Activated CD4-positive, alpha-beta memory T cell treated with anti-CD3 and anti-CD28 coated beads for 36 hours (primary cell): ENCODE data around the gene SERHL2. TPM values are rescaled to one million over a fixed set of nuclear protein-coding genes. Genes with fewer than 3 reads are reported as not detected.
"Not testable (repeated sequence)": the region's sequence is repeated elsewhere in the genome, so short reads cannot be mapped to it uniquely, and the experiment has no call there.

ENCODE experiments used
- CTCF ChIA-PET: fragments of 350-600 bp; sonication (Branson Sonifier 250); formaldehyde crosslinking; loops from one replicate; lab custom pipeline; 2021; ENCODE audit warnings: antibody characterized with exemption, inconsistent platforms; lab: Charles Lee
- POLR2A ChIA-PET: fragments of 350-600 bp; sonication (Branson Sonifier 250); formaldehyde crosslinking; loops from one replicate; lab custom pipeline; 2021; ENCODE audit warnings: antibody characterized with exemption; lab: Charles Lee
- DNase-seq: peaks from one replicate; pipeline ENCODE4 v3.0.0-alpha.2; 2020
- H3K27ac Mint-ChIP-seq: one replicate; pipeline ENCODE4 v1.8.0; 2021; ENCODE audit warnings: mixed read lengths
- H3K27me3 Mint-ChIP-seq: one replicate; pipeline ENCODE4 v1.8.0; 2021; ENCODE audit warnings: mixed read lengths
- H3K36me3 Mint-ChIP-seq: one replicate; pipeline ENCODE4 v1.8.0; 2021; ENCODE audit warnings: mixed read lengths
- H3K4me1 Mint-ChIP-seq: one replicate; pipeline ENCODE4 v1.8.0; 2021; ENCODE audit warnings: low read depth, mixed read lengths
- H3K4me3 Mint-ChIP-seq: one replicate; pipeline ENCODE4 v1.8.0; 2021; ENCODE audit warnings: mild to moderate bottlenecking, mixed read lengths
- H3K9me3 Mint-ChIP-seq: one replicate; pipeline ENCODE4 v1.8.0; 2021; ENCODE audit warnings: mixed read lengths
- intact Hi-C: fragments of 100-400 bp; cut with micrococcal nuclease; formaldehyde crosslinking; loops from one replicate; pipeline ENCODE4 v1.15.1; 2023
- total RNA-seq, 2 experiments: library from RNA; stranded (reverse); gene quantifications; one replicate each; pipeline ENCODE4 v1.2.3, GENCODE V29; 2021

Gene SERHL2
- total RNA-seq, 2 experiments from 2014 or later: 0.83 to 1.2 TPM

DNA sequence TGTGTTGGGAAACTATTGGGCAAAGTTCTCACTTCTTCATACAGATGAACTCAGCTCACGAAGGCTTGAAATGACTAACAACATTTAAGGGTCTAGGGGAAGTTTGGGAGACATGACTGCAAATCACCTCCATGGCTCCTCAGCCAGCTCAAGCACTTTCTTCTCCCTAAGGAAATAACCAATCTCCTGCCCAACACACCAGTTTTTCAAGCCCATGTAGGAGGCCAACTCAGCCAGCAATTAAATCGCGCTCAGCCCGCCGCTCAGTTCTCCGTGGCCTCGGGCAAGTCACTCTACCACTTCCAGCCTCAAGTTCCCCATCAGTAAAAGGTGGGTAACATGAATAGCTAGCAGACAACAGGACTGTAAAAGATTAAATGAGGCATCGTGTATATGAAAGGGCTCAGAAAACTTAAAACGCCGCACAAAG is 60.1 kb downstream of the SERHL2 start:
- Mint-ChIP-seq H3K27ac (peak overlapping the region; percentile 96), H3K36me3 (peaks cover 27% of the 10 kb centered on the region), H3K27me3 (peaks cover 3% of the 10 kb centered on the region), H3K4me3 (peak overlapping the region; percentile 94), H3K4me1 (peaks cover 55% of the 10 kb centered on the region), H3K9me3 (no peaks in the 10 kb centered on the region)
- intact Hi-C loops: loop anchor here (2.0 kb wide), 3 partner anchors 31 to 243 kb away; partner anchors contain the start of genes ARFGAP3 and CYB5R3
- ChIA-PET CTCF (no interaction called here), POLR2A (interaction anchor here (0.6 to 3.6 kb wide), 9 partner anchors 7 to 581 kb away, joined by 3 to 45 read pairs (median 4); partner anchors contain the start of genes ARFGAP3, CYB5R3 and NDUFA6)
- peak; percentile 38 for DNase-seq

DNA sequence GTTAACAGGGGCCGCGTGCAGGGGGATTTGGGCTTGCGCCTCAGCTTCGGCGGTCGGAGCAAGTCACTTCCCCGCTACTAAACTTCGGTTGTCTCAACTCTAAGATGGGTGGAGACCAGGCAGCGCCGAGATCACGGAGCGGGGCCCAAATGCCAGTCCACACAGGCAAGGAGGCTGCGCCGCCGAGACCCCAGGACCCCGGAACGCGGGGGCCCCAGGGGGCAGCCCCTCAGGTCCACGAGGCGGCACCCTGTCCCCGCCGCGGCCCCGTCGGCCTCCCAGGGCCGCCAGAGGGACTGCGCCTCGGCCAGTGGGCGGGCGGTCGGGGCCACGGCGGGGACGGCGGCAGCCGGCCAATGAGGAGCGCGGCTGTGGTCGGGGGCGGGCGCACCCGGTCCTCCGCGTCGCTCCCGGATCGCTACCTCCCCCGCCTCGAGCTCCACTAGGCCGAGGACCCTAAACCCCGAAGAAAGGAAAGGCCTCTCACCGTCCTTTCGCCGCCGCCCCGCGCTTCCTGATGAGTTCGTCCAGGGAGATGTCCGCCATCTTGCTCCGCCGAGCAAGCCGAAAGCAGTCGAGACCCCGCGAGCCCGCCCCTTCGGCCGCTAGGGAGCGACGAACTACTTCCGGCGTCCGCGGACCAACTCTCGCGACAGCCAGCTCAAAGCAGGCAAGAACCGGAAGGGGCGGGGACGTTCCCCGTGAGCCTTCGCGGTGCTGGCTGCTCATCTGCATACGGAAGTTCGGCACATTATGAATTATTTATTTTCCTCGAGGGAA is 60.7 kb downstream of the SERHL2 start, which contains the start of gene POLDIP3:
POLDIP3 (minus strand) TSS at position 572 of the 780 bp plus-strand sequence; CDS start at position 546, 26 bp downstream.
- ChIA-PET CTCF (interaction anchor here (1.2 kb wide), 1 partner anchor 12 kb away, joined by 3 read pairs; no protein-coding TSS in a partner anchor), POLR2A (interaction anchor here (0.6 to 3.6 kb wide), 16 partner anchors 8 to 582 kb away, joined by 3 to 45 read pairs (median 5); partner anchors contain the start of genes ARFGAP3, CYB5R3 and NDUFA6)
- peak; percentile 99 for DNase-seq
- Mint-ChIP-seq H3K4me3 (peak within 1 kb of the TSS; percentile 94), H3K27me3 (peaks cover 3% of the 10 kb centered on the region), H3K27ac (peak within 1 kb of the TSS; percentile 96), H3K4me1 (peaks cover 49% of the 10 kb centered on the region), H3K9me3 (no peaks in the 10 kb centered on the region), H3K36me3 (peaks cover 27% of the 10 kb centered on the region)
- intact Hi-C loops: loop anchor here (2.0 kb wide), 3 partner anchors 32 to 242 kb away; partner anchors contain the start of genes ARFGAP3 and CYB5R3

DNA sequence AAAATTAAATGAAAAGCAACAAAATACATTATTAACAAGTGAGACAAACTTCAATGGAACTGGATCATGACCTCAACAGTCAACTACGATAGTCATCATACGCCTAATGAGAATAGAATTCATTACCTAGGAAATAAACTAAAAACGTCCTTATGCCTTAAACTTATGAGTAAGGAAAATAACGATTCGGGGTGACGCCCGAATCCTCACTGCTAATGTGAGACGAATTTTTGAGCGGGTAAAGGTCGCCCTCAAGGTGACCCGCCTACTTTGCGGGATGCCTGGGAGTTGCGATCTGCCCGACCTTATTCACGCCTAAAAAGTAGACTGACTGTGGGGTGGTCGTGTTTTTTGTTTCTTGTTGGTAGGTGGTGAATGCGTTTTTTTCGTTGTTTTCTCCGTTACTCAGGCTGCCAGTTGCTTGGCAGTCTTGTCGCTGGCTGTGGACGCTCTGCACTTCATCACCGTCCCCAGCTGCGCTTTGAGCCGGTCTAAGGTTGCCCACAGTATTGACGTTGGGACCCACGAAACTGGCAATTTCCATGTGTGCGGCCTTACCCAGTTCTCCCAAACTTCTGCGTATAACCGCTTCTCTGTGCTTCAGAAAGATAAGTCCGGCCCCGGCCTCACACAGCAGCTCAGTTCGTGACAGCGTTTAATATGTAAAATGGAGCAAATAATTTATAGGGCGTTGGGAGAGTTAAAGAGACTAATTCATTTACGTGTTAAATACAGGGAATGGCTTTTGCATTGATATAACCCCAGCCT is 61.5 kb downstream of the SERHL2 start:
- ChIA-PET POLR2A (interaction anchor here (0.5 to 3.6 kb wide), 19 partner anchors 9 to 535 kb away, joined by 3 to 45 read pairs (median 5); partner anchors contain the start of genes ARFGAP3 and CYB5R3), CTCF (interaction anchor here (1.2 kb wide), 1 partner anchor 11 kb away, joined by 3 read pairs; no protein-coding TSS in a partner anchor)
- H3K27me3 Mint-ChIP-seq: peaks cover 3% of the 10 kb centered on the region
- no peaks in the 10 kb centered on the region for H3K9me3 Mint-ChIP-seq
- DNase-seq: peak; percentile 94
- H3K4me3 Mint-ChIP-seq: peak overlapping the region; percentile 87
- intact Hi-C loops: loop anchor here (2.0 kb wide), 3 partner anchors 32 to 242 kb away; partner anchors contain the start of genes ARFGAP3 and CYB5R3
- peaks cover 43% of the 10 kb centered on the region for H3K4me1 Mint-ChIP-seq
- H3K27ac Mint-ChIP-seq: peak overlapping the region; percentile 96
- H3K36me3 Mint-ChIP-seq: peaks cover 24% of the 10 kb centered on the region

DNA sequence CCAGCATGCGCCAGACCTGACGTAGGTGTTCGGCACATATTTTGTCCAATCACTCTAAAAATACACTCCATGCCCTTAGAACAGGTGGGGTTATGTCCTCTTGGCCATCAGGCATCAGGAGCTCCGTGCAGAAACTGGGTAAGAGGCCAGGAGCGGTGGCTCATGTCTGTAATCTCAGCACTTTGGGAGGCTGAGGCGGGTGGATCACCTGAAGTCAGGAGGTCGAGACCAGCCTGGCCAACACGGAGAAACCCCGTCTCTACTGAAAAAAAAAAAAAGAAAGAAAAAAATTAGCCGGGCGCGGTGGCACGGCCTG is 62.1 kb downstream of the SERHL2 start:
- H3K4me1 Mint-ChIP-seq: peaks cover 39% of the 10 kb centered on the region
- CTCF ChIA-PET: interaction anchor here (1.2 kb wide), 1 partner anchor 11 kb away, joined by 3 read pairs; no protein-coding TSS in a partner anchor

DNA sequence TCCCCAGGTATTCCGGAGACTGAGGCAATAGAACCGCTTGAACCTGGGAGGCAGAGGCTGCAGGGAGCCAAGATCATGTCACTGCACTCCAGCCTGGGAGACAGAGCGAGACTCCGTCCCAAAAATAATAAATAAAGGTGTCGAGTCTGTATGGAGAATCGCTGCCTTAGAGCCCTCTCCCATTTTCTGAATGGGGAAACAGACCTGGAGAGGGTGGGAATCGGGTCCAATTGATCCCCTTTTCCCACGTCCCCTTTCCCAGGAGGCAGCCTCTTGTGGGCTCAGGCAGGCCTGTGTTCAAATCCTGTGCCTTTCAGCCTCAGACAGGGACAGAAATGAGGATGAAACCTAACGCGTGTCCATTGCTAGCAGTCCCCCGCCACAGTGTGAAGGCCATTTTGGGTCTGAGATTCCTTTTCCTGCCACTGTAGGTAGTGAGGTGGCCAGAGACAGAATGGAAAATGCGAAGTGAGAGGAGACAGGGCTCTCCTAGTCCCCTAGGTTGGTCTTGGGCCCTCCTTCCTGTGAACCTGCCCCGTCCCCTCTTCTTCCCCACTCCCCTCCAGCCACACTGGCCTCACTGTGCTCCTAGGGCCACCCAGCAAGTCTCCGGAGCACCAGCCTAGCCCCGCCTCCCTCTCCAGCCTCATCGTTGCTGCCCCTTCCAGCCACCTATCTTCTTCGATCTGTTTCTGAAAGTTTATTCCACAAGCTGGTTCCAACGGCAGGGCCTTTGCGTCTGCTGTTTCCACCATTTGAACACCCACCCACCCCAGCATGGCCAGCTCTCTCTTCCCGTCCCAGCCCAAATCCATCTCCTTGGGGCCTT is 63.6 kb downstream of the SERHL2 start:
- CTCF ChIA-PET: no interaction called here
- no peak overlapping the region for H3K27ac Mint-ChIP-seq
- H3K4me1 Mint-ChIP-seq: peaks cover 26% of the 10 kb centered on the region
- H3K36me3 Mint-ChIP-seq: peaks cover 14% of the 10 kb centered on the region
- intact Hi-C loops: no loop called here
- POLR2A ChIA-PET: no interaction called here
- no peak for DNase-seq
- no peak overlapping the region for H3K4me3 Mint-ChIP-seq
- H3K9me3 Mint-ChIP-seq: no peaks in the 10 kb centered on the region
- peaks cover 3% of the 10 kb centered on the region for H3K27me3 Mint-ChIP-seq

More for the DNA sequence above, 62.1 kb downstream of the SERHL2 start:
- H3K36me3 Mint-ChIP-seq: peaks cover 23% of the 10 kb centered on the region
- H3K4me3 Mint-ChIP-seq: peak overlapping the region; percentile 87
- not testable (repeated sequence) for DNase-seq, H3K9me3 Mint-ChIP-seq, H3K27me3 Mint-ChIP-seq
- intact Hi-C loops: loop anchor here (2.0 kb wide), 3 partner anchors 33 to 241 kb away; partner anchors contain the start of genes ARFGAP3 and CYB5R3
- POLR2A ChIA-PET: interaction anchor here (0.5 to 3.6 kb wide), 16 partner anchors 8 to 475 kb away, joined by 3 to 45 read pairs (median 5); partner anchors contain the start of genes ARFGAP3 and CYB5R3
- peak overlapping the region; percentile 96 for H3K27ac Mint-ChIP-seq

DNA sequence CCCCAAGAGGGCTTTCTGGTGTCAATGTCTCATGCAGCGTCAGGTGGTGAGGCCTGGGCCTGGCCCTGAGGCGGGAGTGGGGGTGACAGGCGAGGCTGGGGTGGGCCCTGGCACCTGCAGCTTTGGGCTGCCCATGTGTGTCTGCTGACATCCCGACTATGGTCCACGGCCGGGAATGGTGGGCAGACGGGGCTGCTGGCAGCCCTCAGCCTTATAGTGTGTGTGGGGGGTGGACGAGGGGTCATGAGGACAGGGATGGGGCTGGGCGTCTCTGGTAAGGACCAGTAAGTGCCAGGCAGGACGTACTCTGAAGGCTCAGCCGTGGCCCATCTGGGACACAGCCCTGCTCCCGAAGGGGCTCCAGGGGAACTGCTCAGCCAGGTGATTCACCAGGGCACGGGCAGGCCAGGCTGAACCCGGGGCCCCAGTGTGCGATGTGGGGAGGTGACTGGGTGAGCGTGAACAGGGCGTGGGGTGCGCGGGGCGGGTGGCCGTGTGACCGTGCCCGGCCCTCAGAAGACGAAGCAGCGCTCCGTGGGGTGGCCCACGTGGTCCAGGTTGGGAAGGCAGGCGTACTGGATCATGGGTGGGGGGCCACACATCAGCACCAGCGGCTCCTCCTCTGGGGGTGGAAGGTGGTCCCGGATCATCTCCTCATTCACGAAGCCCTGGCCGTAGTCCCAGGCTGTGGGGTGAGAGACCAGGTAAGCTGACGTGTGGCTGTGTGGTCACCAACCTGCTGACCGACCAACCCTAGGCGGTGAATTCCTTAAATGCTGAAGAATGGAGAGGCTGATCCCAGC is 65.7 kb downstream of the SERHL2 start:
- H3K4me3 Mint-ChIP-seq: no peak overlapping the region
- H3K27me3 Mint-ChIP-seq: peaks cover 3% of the 10 kb centered on the region
- peaks cover 14% of the 10 kb centered on the region for H3K4me1 Mint-ChIP-seq
- POLR2A ChIA-PET: no interaction called here
- CTCF ChIA-PET: no interaction called here
- intact Hi-C loops: no loop called here
- DNase-seq: no peak
- peaks cover 3% of the 10 kb centered on the region for H3K36me3 Mint-ChIP-seq
- no peaks in the 10 kb centered on the region for H3K9me3 Mint-ChIP-seq
- no peak overlapping the region for H3K27ac Mint-ChIP-seq

DNA sequence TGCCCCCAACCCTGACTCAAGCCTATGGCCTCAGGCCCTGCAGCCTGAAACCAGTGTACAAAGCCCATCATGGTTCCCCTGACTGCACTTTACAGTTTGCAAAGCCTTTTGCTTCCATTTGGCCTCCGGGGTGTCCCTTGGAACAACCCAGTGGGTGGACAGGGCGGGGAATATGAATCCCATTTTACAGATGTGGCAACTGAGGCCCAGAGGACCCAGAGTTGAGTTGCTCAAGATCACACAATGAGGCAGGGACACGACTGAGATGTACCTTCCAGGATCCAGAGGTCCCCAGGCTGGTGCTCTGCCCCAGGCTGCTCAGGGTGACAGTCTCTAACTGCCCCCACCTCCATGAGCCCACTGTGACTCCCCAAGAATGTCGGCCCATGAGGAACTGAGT is 66.3 kb downstream of the SERHL2 start:
- Mint-ChIP-seq H3K27me3 (peaks cover 3% of the 10 kb centered on the region), H3K27ac (no peak overlapping the region), H3K4me3 (no peak overlapping the region), H3K9me3 (no peaks in the 10 kb centered on the region), H3K4me1 (peaks cover 14% of the 10 kb centered on the region), H3K36me3 (peaks cover 3% of the 10 kb centered on the region)
- DNase-seq: no peak
- POLR2A ChIA-PET: no interaction called here
- CTCF ChIA-PET: interaction anchor here (1.5 to 2.0 kb wide), 3 partner anchors 19 to 248 kb away, joined by 4 to 6 read pairs (median 6); partner anchors contain the start of gene ATP5MGL
- intact Hi-C loops: no loop called here

DNA sequence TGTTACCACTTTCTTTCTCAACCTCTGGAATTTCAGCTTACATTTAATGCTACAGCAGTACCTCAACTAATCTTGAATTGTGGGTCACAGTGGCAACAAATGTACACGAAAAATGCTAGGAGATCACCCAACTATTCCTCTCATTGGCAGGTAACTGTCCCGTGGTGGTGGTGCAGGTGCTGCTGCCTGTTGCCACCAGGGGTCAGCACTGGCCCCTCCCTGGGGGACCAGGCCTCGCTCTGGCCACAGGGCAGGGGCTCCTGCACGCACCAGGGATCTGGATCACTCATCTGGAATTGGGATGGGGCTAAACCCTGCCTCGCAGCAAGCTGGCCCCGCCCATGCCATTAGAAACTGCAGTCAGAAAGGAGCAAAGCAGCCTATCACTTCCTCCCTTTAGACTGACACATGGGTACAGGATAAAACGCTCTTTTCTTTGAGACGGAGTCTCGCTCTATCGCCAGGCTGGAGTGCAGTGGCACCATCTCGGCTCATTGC is 67.8 kb downstream of the SERHL2 start:
- Mint-ChIP-seq H3K9me3 (no peaks in the 10 kb centered on the region), H3K27me3 (no peaks in the 10 kb centered on the region), H3K4me1 (peaks cover 6% of the 10 kb centered on the region), H3K36me3 (peaks cover 8% of the 10 kb centered on the region), H3K4me3 (no peak overlapping the region), H3K27ac (no peak overlapping the region)
- CTCF ChIA-PET: interaction anchor here (0.6 to 2.0 kb wide), 21 partner anchors 10 to 823 kb away, joined by 3 to 6 read pairs (median 3); partner anchors contain the start of genes ATP5MGL and CYB5R3
- DNase-seq: peak; percentile 71
- POLR2A ChIA-PET: no interaction called here
- intact Hi-C loops: no loop called here

DNA sequence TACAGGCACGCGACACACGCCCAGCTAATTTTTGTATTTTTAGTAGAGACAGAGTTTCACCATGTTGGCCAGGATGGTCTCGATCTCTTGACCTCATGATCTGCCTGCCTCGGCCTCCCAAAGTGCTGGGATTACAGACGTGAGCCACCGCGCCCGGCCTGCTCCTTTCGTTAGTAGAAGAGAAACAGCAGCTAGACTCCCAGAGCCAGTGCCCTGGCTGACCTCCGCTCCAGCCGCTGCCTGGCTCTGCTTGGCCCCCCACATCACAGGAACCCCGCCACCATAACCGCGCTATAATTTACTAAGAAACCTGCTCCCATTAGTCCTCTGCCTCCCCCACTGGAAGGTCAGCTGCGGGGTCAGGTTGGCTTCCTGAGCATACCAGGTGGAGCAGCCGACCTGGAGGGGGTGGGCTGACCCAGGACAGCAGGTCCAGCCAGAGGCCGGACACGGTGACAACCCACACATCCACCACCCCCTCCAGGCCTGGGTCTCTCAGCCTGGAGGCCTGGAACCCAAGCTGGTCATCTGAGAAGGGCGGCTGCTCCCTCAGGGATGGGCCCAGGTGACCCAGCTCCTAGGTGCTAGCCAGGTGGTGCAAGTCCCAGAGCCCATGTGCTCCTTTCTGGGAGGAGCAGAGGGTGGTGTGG is 68.4 kb downstream of the SERHL2 start:
- ChIA-PET CTCF (interaction anchor here (0.6 to 2.0 kb wide), 9 partner anchors 13 to 468 kb away, joined by 3 to 6 read pairs (median 3); no protein-coding TSS in a partner anchor), POLR2A (no interaction called here)
- Mint-ChIP-seq H3K4me1 (peaks cover 3% of the 10 kb centered on the region), H3K9me3 (no peaks in the 10 kb centered on the region), H3K4me3 (no peak overlapping the region), H3K27me3 (no peaks in the 10 kb centered on the region), H3K27ac (no peak overlapping the region), H3K36me3 (peaks cover 10% of the 10 kb centered on the region)
- intact Hi-C loops: no loop called here
- DNase-seq: no peak
